T-helper 22 cell (primary cell): ENCODE results near the gene SCYGR6.

Source experiments
- DNase-seq: peaks from one replicate; pipeline ENCODE4 v3.0.0-alpha.2; 2020; ENCODE audit warnings: low read depth

SCYGR6 gene

DNA sequence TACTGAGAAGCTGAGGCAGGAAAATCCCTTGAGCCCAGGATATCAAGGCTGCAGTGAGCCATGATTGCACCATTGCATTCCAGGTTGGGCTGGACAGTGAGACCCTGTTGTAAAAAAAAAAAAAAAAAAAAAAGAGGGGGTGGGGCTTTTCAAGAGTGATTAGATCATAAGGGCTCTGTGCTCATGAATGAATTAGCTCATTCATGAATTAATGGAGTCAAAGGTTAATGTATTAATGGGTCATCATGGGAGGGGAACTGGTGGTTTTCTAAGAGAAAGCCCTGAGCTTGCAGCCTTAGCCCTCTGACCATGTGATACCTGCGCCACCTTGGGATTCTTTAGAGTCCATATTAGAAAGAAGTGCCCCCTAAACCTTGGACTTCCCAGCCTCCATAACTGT lies 11.3 kb downstream of the SCYGR6 start:
- no peak for DNase-seq

DNA sequence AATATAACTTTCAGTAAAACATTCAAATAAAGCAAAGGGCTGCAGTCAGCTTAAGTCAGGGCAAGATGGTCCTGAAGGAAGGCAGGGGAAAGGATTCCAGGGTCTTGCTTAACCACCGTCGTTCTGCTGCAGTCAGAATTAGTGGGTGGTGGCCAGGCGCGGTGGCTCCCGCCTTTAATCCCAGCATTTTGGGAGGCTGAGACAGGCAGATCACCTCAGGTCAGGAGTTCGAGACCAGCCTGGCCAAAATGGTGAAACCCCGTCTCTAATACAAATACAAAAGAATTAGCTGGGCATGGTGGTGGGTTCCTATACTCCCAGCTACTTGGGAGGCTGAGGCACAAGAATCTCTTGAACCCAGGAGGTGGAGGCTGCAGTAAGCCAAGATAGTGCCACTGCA lies 13.6 kb downstream of the SCYGR6 start:
- no peak for DNase-seq

DNA sequence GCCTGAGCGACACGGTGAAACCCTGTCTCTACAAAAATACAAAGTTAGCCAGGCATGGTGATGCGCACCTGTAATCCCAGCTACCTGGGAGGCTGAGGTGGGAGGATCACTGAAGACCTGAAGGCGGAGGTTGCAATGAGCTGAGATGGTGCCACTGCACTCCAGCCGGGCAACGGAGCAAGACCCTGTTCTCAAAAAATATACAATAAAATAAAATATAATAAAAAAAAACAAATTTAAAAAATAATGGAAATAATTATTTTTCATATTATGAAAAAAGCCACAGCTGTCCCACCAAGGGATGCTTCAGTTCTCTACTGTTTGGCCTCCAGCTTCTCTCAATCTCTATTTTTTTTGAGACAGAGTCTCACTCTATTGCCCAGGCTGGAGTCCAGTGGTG lies 17.2 kb downstream of the SCYGR6 start:
- no peak for DNase-seq

DNA sequence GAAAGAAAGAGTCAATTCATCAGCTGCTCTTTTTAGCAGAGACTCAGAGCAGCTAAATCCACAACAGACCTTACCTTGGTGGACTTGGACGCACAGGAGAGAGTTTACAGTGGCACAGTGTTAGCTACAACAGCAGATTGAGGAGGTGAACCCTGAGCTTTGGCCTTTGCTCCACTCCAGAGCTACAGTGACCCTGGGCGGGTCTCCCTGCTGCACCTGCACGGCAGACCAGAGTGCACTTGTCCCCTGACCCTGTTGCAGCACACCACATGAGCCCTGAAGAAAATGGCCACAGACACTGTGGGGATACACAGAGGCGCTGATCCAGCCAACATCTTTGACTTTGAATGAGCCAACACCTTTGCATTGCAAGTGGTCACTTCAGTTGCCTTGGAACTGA lies 17.7 kb downstream of the SCYGR6 start:
- no peak for DNase-seq

DNA sequence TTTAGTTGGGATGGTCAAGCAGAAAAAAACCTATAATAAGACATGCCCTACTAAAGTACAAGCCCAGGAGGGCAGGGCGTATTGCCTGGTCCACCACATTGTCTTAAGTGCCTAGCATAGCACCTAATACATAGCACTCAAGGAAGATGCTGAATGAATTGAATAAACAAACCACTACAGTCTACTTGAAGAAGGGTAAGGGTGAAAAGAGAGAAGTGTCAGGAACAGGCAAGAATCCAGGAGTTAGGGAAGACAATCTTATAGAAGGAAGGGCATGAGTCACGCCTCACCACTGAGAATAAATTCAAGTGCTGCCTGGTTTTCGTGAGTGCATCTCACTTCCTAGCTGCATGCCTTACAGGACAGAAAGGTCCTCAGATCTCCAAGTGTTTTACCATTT lies 20.6 kb downstream of the SCYGR6 start:
- DNase-seq: no peak

DNA sequence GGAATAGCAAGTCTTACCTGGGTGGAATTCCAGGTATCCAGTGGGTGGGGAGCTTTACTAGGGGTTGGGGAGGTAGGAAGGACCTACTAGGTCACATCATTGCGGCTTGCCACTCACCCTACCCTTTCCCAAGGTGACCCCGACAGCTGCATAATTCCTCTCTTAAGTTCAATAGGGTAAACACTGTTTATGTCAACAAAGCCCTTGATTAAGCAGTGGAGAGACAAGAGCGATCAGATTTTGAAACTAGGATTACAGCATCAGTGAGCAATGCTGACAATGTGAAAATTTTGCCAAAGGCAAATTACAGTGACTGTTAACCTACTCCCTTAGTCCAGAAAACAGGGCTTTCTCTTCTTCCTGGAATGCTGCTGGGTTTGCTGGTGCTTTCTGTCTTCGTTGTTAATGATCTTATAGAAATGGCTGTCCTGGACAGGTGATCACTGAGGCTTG lies 21.3 kb downstream of the SCYGR6 start:
- no peak for DNase-seq

DNA sequence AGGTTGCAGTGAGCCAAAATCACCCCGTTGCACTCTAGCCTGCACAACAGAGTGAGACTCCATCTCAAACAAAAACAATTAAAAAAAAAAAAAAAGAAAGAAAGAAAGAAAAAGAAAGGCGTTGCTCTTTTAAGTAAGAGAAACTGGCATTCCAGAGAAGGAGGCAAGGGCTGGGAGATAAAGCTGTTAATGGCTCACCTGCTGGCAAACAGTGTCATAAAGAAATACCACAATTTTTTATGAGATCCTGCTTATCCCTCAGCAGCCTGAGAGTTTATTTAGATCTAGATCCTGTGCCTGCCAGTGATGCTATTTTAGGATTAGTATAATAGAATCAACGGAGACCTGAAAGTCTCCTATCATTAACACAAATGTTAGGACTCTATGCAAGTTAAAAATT lies 23.0 kb downstream of the SCYGR6 start:
- DNase-seq: no peak

DNA sequence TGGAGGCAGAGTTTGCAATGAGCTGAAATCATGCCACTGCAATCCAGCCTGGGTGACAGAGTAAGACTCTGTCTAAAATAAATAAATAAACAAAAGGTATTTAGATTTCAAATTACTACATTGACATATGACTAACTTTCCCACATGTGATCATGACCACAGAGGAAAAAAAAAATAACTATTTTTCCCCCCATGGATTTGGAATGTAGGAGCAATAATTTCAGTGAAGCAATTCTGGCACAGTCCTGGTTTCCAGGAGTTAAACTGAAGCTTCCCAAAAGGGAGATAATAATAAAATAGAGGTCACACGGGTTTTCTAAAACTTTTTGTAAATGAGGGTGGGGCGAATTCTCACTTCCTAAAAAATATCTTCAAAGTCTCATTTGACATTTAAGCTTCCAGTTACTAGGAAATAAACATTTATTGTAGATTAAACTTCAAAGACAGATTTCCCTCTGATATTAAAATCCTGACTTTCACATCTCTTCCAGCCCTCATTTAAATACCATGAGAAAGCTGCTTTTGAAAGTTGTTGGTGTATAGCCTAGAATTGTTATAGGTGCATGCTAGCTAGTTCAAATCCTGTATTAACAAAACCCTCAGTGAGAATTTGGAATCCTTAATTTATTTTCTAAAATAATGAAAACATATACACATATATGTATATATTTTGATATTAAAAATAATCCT lies 27.4 kb downstream of the SCYGR6 start:
- no peak for DNase-seq

DNA sequence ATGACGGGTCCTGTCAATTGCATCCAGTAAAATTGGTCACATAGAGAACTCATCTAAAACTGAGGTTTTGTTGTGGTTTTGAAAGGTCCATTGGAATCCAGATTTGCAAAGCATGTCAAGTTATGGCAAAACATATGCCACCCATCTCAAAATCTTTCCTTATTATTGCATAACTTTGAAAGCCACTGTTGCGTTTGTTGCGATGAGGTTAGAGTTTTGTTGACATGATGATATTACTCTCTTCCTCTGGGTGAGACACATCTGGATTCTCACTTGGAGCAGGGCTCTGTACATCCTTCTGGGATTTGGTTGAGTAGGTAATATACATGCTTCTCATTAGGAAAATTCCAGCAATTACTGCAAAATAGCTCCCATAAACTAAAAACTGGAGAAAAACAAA lies 37.4 kb downstream of the SCYGR6 start:
- DNase-seq: no peak

DNA sequence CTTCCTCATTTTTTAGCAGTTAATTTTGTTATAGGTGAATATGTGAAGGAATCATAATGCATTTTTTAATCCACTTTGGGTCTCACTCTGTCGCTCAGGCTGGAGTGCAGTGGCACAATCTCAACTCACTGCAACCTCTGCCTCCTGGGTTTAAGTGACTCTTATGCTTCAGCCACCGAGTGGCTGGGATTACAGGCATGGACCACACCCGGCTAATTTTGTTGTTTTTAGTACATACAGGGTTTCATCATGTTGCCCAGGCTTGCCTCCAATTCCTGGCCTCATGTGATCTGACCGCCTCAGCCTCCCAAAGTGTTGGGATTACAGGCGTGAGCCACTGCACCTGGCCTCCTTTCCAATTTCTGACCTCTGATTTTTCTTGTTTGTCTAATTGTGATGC lies 40.3 kb downstream of the SCYGR6 start:
- DNase-seq: no peak

DNA sequence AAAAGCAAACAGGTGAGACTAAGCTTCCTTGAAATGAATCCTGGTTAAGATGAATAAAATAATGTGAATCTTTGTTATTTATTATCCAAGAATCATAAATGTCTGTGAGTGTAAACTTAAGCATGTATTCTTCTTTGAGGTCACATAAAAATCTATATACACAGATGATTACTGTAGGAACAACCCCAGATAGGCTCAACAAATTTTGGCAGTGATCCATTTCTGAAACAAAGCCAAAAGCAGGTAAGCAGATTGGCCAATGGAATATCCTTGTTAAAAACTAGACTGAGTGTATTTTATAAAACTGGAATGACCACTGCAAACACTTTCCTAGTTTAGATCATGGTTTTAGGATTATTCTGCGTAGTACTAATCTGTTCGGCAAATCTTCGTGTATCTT lies 46.6 kb downstream of the SCYGR6 start:
- no peak for DNase-seq

DNA sequence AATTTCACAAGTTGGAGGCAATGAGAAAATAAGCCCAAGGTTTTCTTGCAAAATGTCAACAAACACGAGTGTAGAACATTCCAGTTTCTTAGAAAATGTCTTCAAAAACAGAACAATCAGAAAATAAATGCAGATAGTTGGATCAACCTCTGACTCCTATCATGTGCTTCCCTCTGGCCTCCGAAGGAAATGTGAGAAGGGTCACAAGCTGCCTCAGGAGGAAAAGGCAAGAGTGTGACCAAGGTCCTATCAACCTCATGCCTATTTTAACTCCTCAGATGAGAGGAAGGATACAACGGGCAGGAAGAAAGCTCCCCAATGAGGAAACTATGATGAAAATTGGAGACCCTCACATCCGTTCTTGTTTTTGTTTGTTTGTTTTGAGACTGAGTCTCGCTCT lies 50.1 kb downstream of the SCYGR6 start:
- DNase-seq: no peak
